ENCODE results near the gene WDR43. TPM values are rescaled to one million over a fixed set of nuclear protein-coding genes. Genes with fewer than 3 reads are reported as not detected.

WDR43 gene
- total and polyA plus RNA-seq, 2 experiments from 2014 or later, result 101 to 140 TPM

- no peak for TF ChIP-seq NANOG (IDR thresholded peaks at IDR 0.05; ENCODE audit: borderline replicate concordance)
- H3K27ac Mint-ChIP-seq, result no peak overlapping the region
- peaks cover 89% of the 10 kb centered on the region for H3K36me3 Mint-ChIP-seq (ENCODE audit: low read depth)
- no peaks in the 10 kb centered on the region for H3K27me3 Mint-ChIP-seq (ENCODE audit: insufficient read depth, low read depth, poor library complexity)
- no peaks in the 10 kb centered on the region for H3K4me1 Mint-ChIP-seq
- no peak overlapping the region for H3K27ac ChIP-seq (ENCODE audit: low read depth)
- H3F3A ChIP-seq (replicated peaks; ENCODE audit: low read depth), result no peaks in the 10 kb centered on the region
- H3K4me1 ChIP-seq (ENCODE audit: insufficient read depth), result no peaks in the 10 kb centered on the region
- H4K20me1 ChIP-seq (replicated peaks; ENCODE audit: insufficient read depth), result peaks cover 44% of the 10 kb centered on the region
- no peaks in the 10 kb centered on the region for H3K27me3 ChIP-seq (ENCODE audit: insufficient read depth)
- DNase-seq (ENCODE audit: low spot score), result no peak
- peaks cover 83% of the 10 kb centered on the region for H3K36me3 ChIP-seq (ENCODE audit: insufficient read depth)
- ATAC-seq, result no peak
- H3K4me3 Mint-ChIP-seq, result no peak overlapping the region
- no peak overlapping the region for H3K4me2 ChIP-seq
- peaks cover 90% of the 10 kb centered on the region for H3K79me2 ChIP-seq (replicated peaks; ENCODE audit: insufficient read depth)
- H3K4me3 ChIP-seq, result no peak overlapping the region
- no peaks in the 10 kb centered on the region for H3K9me3 Mint-ChIP-seq
- H3K9me2 ChIP-seq (ENCODE audit: insufficient read depth), result no peaks in the 10 kb centered on the region
- H2AFZ ChIP-seq, result no peak overlapping the region
Observed at GRCh38 chr2:28930205-28930604, 35.7 kb downstream of the WDR43 start.

- no peak overlapping the region for H2AFZ ChIP-seq
- ATAC-seq, result no peak
- H3K27me3 ChIP-seq (ENCODE audit: insufficient read depth), result no peaks in the 10 kb centered on the region
- DNase-seq (ENCODE audit: low spot score), result no peak
- Mint-ChIP-seq H3K36me3 (ENCODE audit: low read depth) (peaks cover 88% of the 10 kb centered on the region), H3K27me3 (ENCODE audit: insufficient read depth, low read depth, poor library complexity) (peaks cover 12% of the 10 kb centered on the region), H3K27ac (no peak overlapping the region), H3K9me3 (no peaks in the 10 kb centered on the region), H3K4me3 (no peak overlapping the region), H3K4me1 (no peaks in the 10 kb centered on the region)
- H3K4me3 ChIP-seq, result no peak overlapping the region
- peaks cover 76% of the 10 kb centered on the region for H3K36me3 ChIP-seq (ENCODE audit: insufficient read depth)
- no peaks in the 10 kb centered on the region for H3K9me2 ChIP-seq (ENCODE audit: insufficient read depth)
- no peaks in the 10 kb centered on the region; the same call in 1 of the 2 replicates for H3F3A ChIP-seq (replicated peaks; ENCODE audit: low read depth)
- peaks cover 82% of the 10 kb centered on the region for H3K79me2 ChIP-seq (replicated peaks; ENCODE audit: insufficient read depth)
- H4K20me1 ChIP-seq (replicated peaks; ENCODE audit: insufficient read depth), result peaks cover 36% of the 10 kb centered on the region
- no peaks in the 10 kb centered on the region for H3K4me1 ChIP-seq (ENCODE audit: insufficient read depth)
- no peak overlapping the region for H3K27ac ChIP-seq (ENCODE audit: low read depth)
- H3K4me2 ChIP-seq, result no peak overlapping the region
- TF ChIP-seq EZH2phosphoT487 (IDR thresholded peaks at IDR 0.05; ENCODE audit: unreplicated experiment) (no peak), POLR2AphosphoS5 (IDR thresholded peaks at IDR 0.05; ENCODE audit: low read depth) (no peak), REST (IDR thresholded peaks at IDR 0.05; ENCODE audit: unreplicated experiment) (no peak), CTCF (conservative IDR thresholded peaks at IDR 0.05; ENCODE audit: low read depth in 2 of 2) (no peak), STAT1 (IDR thresholded peaks at IDR 0.05; ENCODE audit: unreplicated experiment) (no peak), ZNF462 (CRISPR knock-in tag; IDR thresholded peaks at IDR 0.05) (no peak), EZH2 (IDR thresholded peaks at IDR 0.05; ENCODE audit: low read depth, unreplicated experiment) (no peak), CREB1 (CRISPR knock-in tag; IDR thresholded peaks at IDR 0.05; ENCODE audit: low read depth) (no peak), ZNF114 (CRISPR knock-in tag; IDR thresholded peaks at IDR 0.05) (no peak), ZNF331 (CRISPR knock-in tag; IDR thresholded peaks at IDR 0.05; ENCODE audit: low read depth) (no peak), JUNB (IDR thresholded peaks at IDR 0.05; ENCODE audit: unreplicated experiment) (no peak), NANOG (IDR thresholded peaks at IDR 0.05; ENCODE audit: borderline replicate concordance) (no peak)
Observed at GRCh38 chr2:28934769-28935168, 40.3 kb downstream of the WDR43 start.

All from GM23338 (cell line).